Fibroblast of lung (primary cell): ENCODE data around the gene LRP8.

Source experiments
- EZH2 ChIP-seq: IDR thresholded peaks from 2 replicates; pipeline ENCODE4 v1.5.1; 2012; ENCODE audit warnings: low read length, control low read depth, mild to moderate bottlenecking; ENCODE audit errors: missing control alignments
- TF ChIP-seq, protein P1 (sequence below), 2 donors: IDR thresholded peaks in 1 of 2; conservative IDR thresholded peaks in 1 of 2; 1 replicate in 1 of 2; 2 replicates in 1 of 2; pipeline ENCODE4 v1.5.1; 2011 to 2012; ENCODE audit warnings: low read length in 2 of 2, control low read depth in 1 of 2, inconsistent platforms in 1 of 2, low read depth in 1 of 2, mild to moderate bottlenecking in 1 of 2

DNA sequence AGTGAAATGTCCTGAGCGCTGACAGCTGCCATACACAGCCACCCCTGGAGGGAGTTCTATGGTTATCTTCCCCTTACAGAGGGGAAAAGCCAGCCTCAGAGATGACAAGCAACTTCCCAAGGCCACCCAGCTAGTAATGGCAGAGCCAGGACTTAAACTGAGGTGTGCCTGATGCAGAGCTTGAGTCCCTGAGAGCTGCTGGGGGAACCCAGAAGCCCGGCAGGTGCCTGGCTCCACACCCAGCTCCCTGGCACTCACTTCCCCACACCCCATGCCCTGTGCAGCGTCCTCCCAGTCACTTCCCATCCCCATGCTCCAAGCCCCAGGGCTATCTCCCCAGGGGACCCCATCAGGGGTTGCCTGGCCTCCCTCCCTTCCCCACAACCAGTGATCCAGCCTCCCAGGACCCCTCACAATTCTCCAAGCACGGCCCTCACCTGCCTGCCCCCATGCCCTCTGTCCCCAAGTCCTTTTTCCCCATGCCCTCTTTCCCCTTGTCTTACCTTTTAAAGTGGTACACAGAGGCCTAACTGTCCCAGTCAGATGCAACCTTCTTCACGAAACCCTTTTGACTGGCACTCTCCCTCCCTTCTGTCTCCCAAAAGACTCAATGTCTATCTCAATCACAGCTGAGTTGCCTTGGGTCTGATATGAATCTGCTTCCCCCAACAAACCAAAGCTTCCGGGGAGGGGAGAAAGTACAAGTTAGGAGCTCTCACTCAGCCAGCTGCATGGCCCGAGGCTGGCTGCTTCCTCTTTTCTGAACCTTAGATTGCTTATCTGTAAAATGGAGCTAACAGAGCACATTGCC lies 39.8 kb upstream of the LRP8 start:
- TF ChIP-seq, protein P1, sequence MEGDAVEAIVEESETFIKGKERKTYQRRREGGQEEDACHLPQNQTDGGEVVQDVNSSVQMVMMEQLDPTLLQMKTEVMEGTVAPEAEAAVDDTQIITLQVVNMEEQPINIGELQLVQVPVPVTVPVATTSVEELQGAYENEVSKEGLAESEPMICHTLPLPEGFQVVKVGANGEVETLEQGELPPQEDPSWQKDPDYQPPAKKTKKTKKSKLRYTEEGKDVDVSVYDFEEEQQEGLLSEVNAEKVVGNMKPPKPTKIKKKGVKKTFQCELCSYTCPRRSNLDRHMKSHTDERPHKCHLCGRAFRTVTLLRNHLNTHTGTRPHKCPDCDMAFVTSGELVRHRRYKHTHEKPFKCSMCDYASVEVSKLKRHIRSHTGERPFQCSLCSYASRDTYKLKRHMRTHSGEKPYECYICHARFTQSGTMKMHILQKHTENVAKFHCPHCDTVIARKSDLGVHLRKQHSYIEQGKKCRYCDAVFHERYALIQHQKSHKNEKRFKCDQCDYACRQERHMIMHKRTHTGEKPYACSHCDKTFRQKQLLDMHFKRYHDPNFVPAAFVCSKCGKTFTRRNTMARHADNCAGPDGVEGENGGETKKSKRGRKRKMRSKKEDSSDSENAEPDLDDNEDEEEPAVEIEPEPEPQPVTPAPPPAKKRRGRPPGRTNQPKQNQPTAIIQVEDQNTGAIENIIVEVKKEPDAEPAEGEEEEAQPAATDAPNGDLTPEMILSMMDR (conservative IDR thresholded peaks at IDR 0.05 in 1 of 2, IDR thresholded peaks at IDR 0.05 in 1 of 2; ENCODE audit: low read depth in 1 of 2, low read length in 2 of 2): no peak
- no peak for TF ChIP-seq EZH2
